T-cell (primary cell): Measurements from ENCODE around the gene DST. TPM values are rescaled to one million over a fixed set of nuclear protein-coding genes. Genes with fewer than 3 reads are reported as not detected.

Source experiments
- ATAC-seq, 4 experiments: fragments of 200-7000 bp in 3 of 4; fragments of 150-1000 bp in 1 of 4; cut with Tn5 transposase; replicated peaks in 1 of 4; 1 replicate in 3 of 4; 2 replicates in 1 of 4; pipeline ENCODE4 v1.10.0; 2021; ENCODE audit warnings: moderate library complexity in 3 of 4, mild to moderate bottlenecking in 2 of 4, moderate number of reproducible peaks in 1 of 4
- CTCF ChIA-PET, 2 donors: fragments of 300-600 bp; sonication (Branson Sonifier 250); formaldehyde crosslinking; loops; one replicate each; lab custom pipeline; 2022; ENCODE audit warnings: antibody characterized with exemption in 2 of 2; lab: Charles Lee
- POLR2A ChIA-PET, 2 donors: fragments of 300-600 bp; sonication (Branson Sonifier 250); formaldehyde crosslinking; loops; one replicate each; lab custom pipeline; 2022; ENCODE audit warnings: antibody characterized with exemption in 2 of 2; lab: Charles Lee
- DNase-seq, 35 experiments: peaks; one replicate each; pipeline versions ENCODE4 v3.0.0 to v3.0.0-alpha.2; 2013 to 2023
- H3K27ac ChIP-seq: one replicate; pipeline ENCODE4 v1.5.1; 2013; ENCODE audit warnings: low read length
- H3K27me3 ChIP-seq, 2 experiments: replicated peaks in 1 of 2; 1 replicate in 1 of 2; 2 replicates in 1 of 2; pipeline versions ENCODE4 v1.6.1 to v1.7.0; 2013; ENCODE audit warnings: low read length in 1 of 2, mixed read lengths in 1 of 2; ENCODE audit not compliant: control insufficient read depth in 2 of 2, insufficient read depth in 2 of 2; ENCODE audit errors: extremely low read depth in 1 of 2
- H3K36me3 ChIP-seq, 2 donors: 1 replicate in 1 of 2; 2 replicates in 1 of 2; pipeline versions ENCODE4 v1.6.1 to v1.7.0; 2013; ENCODE audit warnings: low read length in 1 of 2; ENCODE audit not compliant: control insufficient read depth in 2 of 2, insufficient read depth in 1 of 2; ENCODE audit errors: extremely low read depth in 1 of 2
- H3K4me1 ChIP-seq, 2 experiments: 1 replicate in 1 of 2; 2 replicates in 1 of 2; pipeline versions ENCODE4 v1.6.1 to v1.7.0; 2013; ENCODE audit warnings: low read length in 2 of 2, mixed read lengths in 1 of 2; ENCODE audit not compliant: insufficient read depth in 2 of 2, control insufficient read depth in 1 of 2; ENCODE audit errors: extremely low read depth in 1 of 2
- H3K4me3 ChIP-seq, 2 donors: 1 replicate in 1 of 2; 2 replicates in 1 of 2; pipeline versions ENCODE4 v1.5.1 to v1.7.0; 2013; ENCODE audit warnings: mild to moderate bottlenecking in 2 of 2, low read length in 1 of 2, moderate library complexity in 1 of 2; ENCODE audit not compliant: control insufficient read depth in 1 of 2; ENCODE audit errors: extremely low read depth in 1 of 2
- H3K9me3 ChIP-seq: 2 replicates; pipeline ENCODE4 v1.7.0; 2013
- H3K27ac Mint-ChIP-seq, 2 donors: one replicate each; pipeline ENCODE4 v1.8.0; 2020 to 2021; ENCODE audit warnings: mild to moderate bottlenecking in 2 of 2, mixed read lengths in 2 of 2
- H3K27me3 Mint-ChIP-seq, 2 donors: one replicate each; pipeline ENCODE4 v1.8.0; 2021 to 2022; ENCODE audit warnings: mixed read lengths in 2 of 2
- H3K36me3 Mint-ChIP-seq: one replicate; pipeline ENCODE4 v1.8.0; 2021; ENCODE audit warnings: mixed read lengths
- H3K4me1 Mint-ChIP-seq, 3 donors: one replicate each; pipeline ENCODE4 v1.8.0; 2020 to 2022; ENCODE audit warnings: mixed read lengths in 3 of 3, mild to moderate bottlenecking in 1 of 3
- H3K4me3 Mint-ChIP-seq, 3 donors: one replicate each; pipeline ENCODE4 v1.8.0; 2020 to 2022; ENCODE audit warnings: mild to moderate bottlenecking in 3 of 3, mixed read lengths in 3 of 3, moderate library complexity in 3 of 3
- H3K9me3 Mint-ChIP-seq, 3 donors: one replicate each; pipeline ENCODE4 v1.8.0; 2020 to 2022; ENCODE audit warnings: mixed read lengths in 3 of 3
- WGBS: methylation state at CpG from one replicate; pipeline ENCODE4 v1.1.5; 2013; ENCODE audit warnings: missing lambda C conversion rate; ENCODE audit not compliant: insufficient coverage; 5-methylcytosine and 5-hydroxymethylcytosine counted together
- total RNA-seq, 35 experiments: library from RNA in 6 of 35; stranded (reverse) in 6 of 35; fragments of 120-200 nt in 1 of 35; gene quantifications; one replicate each; pipeline versions ENCODE4 v1.2.1 to v1.2.4 and lab custom pipeline; 2013 to 2026

The DST gene
- total RNA-seq, 5 donors from 2014 or later (not counting 1 experiment from before 2014, with no cell fraction given) = 3.1 to 12.1 (median 7.4) TPM

DNA sequence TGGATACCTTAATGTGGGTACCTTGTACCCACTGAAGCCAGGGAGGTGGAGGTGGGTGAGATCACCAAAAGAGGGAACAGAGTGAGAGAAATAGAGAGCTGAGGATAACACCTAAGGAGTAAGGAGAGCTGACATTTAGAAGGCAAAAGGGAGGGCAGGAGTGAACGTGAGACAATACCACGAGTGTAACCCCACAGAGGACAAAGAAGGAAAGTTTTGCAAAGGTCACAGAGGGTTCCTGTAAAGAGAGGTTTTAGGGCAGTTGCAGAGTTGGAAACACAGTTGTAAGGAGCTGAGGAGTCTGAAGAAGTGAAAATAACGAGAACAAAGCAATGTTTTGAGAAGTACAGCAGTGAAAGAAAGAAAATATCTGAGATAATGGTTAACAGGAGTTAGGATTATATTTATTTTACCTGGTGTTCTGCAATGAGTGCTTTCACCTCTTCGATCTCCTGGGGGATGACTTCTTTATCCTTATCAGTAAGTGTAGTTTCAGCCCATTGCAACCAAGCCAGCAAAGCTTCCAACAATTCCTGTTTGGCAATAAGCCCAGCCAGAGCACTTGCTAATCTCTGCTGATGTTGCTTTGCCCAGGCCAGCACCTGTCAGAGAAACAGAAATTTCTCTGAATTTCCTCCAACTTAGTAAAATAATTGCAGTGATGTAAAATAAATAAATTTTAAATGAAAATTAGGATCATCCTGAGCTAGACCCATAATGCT is 166.8 kb downstream of the DST start:
- Histone ChIP-seq H3K27me3 (no peaks in the 10 kb centered on the region), H3K9me3 (no peaks in the 10 kb centered on the region), H3K27ac (no peak overlapping the region), H3K4me3 (no peak overlapping the region), H3K4me1 (no peaks in the 10 kb centered on the region), H3K36me3 (no peaks in the 10 kb centered on the region)
- Mint-ChIP-seq H3K36me3 (no peaks in the 10 kb centered on the region), H3K9me3 (peaks cover 0 to 12% (median 8%) of the 10 kb centered on the region in 3 donors), H3K4me3 (no peak overlapping the region), H3K27ac (no peak overlapping the region), H3K4me1 (no peaks in the 10 kb centered on the region), H3K27me3 (no peaks in the 10 kb centered on the region)
- ATAC-seq (no peak), DNase-seq (no peak)
- 47% methylated on average over 3 of the region's 4 CpGs for WGBS
- ChIA-PET CTCF (no interaction called here), POLR2A (no interaction called here)

DNA sequence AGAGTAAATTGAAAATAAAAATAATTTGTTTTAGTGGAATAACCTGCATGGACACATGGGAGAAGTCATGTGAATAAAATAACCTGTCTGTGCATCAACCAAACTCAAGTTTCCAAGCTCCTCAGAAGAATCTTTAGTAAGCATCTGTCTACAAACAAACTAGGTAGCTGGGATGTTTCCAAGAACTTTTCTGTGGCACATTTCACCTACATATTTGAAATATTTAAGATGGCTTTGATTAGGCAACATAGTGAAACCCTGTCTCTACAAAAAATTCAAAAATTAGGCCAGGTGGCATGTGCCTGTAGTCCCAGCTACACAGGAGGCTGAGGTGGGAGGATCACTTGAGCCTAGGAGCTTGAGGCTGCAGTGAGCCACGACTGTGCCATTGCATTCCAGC is 168.2 kb downstream of the DST start:
- Mint-ChIP-seq H3K9me3 (peaks cover 0 to 11% (median 7%) of the 10 kb centered on the region in 3 donors), H3K4me3 (no peak overlapping the region), H3K36me3 (no peaks in the 10 kb centered on the region), H3K27me3 (no peaks in the 10 kb centered on the region), H3K4me1 (no peaks in the 10 kb centered on the region), H3K27ac (no peak overlapping the region)
- H3K36me3 ChIP-seq = no peaks in the 10 kb centered on the region
- DNase-seq (no peak), ATAC-seq (no peak)
- POLR2A ChIA-PET = no interaction called here
- no peaks in the 10 kb centered on the region for H3K9me3 ChIP-seq
- no peaks in the 10 kb centered on the region for H3K4me1 ChIP-seq
- WGBS = no CpG with 5 or more reads among the region's 1 CpG
- H3K27ac ChIP-seq = no peak overlapping the region
- no peak overlapping the region for H3K4me3 ChIP-seq
- CTCF ChIA-PET = no interaction called here
- H3K27me3 ChIP-seq = no peaks in the 10 kb centered on the region

DNA sequence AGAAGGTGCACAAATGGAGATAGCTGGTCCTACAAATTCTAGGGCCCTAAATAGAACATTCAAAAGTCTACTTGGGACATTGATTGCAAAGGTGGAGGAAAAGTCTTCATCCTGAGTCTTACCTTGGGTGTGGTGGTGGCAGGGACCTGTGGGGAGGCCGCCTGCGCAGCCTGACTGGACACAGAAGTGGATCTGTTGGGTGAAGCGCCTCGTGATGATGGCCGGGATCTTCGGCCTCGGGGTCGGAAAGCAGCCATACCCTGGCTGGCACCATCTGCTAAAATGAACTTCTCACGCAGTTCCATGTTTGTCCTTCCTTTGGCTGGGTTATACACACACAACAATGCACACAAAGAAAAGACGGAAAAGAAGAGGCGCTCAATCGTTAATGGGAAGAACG is 179.2 kb downstream of the DST start:
- CTCF ChIA-PET = no interaction called here
- Mint-ChIP-seq H3K9me3 (no peaks in the 10 kb centered on the region), H3K36me3 (no peaks in the 10 kb centered on the region), H3K4me1 (peaks cover 0 to 1% (median 0%) of the 10 kb centered on the region in 3 donors), H3K27me3 (no peaks in the 10 kb centered on the region), H3K4me3 (no peak overlapping the region), H3K27ac (no peak overlapping the region)
- WGBS = 90% methylated on average over 4 of the region's 13 CpGs
- Histone ChIP-seq H3K27ac (no peak overlapping the region), H3K4me3 (no peak overlapping the region), H3K9me3 (no peaks in the 10 kb centered on the region), H3K4me1 (no peaks in the 10 kb centered on the region), H3K36me3 (no peaks in the 10 kb centered on the region), H3K27me3 (no peaks in the 10 kb centered on the region)
- ATAC-seq (no peak), DNase-seq (no peak)
- POLR2A ChIA-PET = no interaction called here

DNA sequence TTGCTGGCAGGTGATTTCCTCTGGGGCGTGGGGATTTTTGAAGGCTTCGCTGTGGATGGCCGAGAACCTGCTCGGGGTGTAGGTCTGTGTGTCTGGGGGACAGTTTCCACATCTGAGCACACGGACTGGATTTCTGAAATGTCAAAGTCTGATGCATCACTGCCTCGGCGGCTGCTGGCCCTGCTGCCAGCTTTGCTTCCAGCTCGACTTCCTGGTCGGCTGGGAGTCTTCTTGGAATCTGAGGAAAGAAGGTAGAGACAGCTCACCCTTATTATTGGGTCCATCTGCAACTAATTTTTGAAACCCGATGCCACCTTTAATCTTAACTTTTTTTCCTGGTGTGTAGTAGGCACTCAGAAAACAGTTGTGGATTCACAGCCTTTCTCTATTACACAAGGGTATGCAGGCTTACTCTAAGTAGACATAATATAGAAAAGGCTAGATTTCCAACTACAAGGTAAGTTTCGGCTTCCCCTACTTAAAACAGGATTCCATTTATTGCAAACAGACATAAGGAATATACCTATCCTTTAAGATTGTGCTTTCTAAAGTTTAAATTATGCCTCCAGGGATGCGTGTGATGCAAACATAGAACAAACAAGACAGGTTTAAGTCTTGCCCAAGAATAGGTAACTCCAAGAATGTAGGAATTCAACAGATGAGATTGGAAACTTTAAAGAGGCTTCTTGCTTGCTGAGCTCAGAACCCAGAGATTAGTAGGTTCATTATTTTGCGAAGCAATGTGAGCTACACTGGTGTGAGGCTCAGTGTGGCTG is 183.5 kb downstream of the DST start:
- H3K27ac Mint-ChIP-seq = no peak overlapping the region
- ATAC-seq = no peak
- Histone ChIP-seq H3K27me3 (no peaks in the 10 kb centered on the region), H3K9me3 (no peaks in the 10 kb centered on the region), H3K4me1 (no peaks in the 10 kb centered on the region), H3K36me3 (no peaks in the 10 kb centered on the region), H3K27ac (no peak overlapping the region), H3K4me3 (no peak overlapping the region)
- H3K4me1 Mint-ChIP-seq = peaks cover 0 to 2% (median 0%) of the 10 kb centered on the region in 3 donors
- ChIA-PET POLR2A (no interaction called here), CTCF (no interaction called here)
- DNase-seq = no peak
- no peaks in the 10 kb centered on the region for H3K9me3 Mint-ChIP-seq
- H3K36me3 Mint-ChIP-seq = no peaks in the 10 kb centered on the region
- no peak overlapping the region for H3K4me3 Mint-ChIP-seq
- WGBS = 74% methylated on average over 8 of the region's 13 CpGs
- no peaks in the 10 kb centered on the region for H3K27me3 Mint-ChIP-seq

DNA sequence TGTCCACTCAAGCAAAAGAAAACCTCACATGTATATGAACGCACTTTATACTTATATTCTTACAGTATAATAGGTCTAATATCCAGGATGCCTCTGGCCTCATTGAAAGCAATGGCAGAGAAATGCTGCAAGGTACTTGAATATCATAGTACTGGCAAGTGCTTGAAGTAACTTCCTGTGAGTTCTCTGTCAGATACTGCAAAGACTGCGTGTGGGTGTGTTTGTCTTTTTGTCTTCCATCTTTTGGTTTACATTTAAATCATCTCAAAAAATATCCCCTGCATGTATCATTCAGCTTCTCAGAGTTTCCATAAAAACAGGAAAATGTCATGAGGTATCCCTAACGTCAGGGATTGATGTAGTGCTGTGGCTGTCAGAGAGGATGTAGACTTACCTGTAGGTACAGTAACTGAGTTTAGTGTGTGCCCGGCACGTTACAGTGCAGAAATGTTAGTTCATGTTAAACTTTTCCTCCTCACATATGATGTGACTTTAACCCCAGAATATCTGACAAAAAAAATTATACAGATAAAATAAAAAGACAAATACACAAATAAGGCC is 184.3 kb downstream of the DST start:
- no CpG with 5 or more reads among the region's 5 CpGs for WGBS
- CTCF ChIA-PET = no interaction called here
- ATAC-seq = no peak
- Mint-ChIP-seq H3K4me3 (no peak overlapping the region), H3K9me3 (no peaks in the 10 kb centered on the region), H3K4me1 (peaks cover 0 to 2% (median 0%) of the 10 kb centered on the region in 3 donors), H3K27me3 (no peaks in the 10 kb centered on the region), H3K36me3 (no peaks in the 10 kb centered on the region), H3K27ac (no peak overlapping the region)
- DNase-seq = no peak
- H3K4me1 ChIP-seq = no peaks in the 10 kb centered on the region
- H3K27ac ChIP-seq = no peak overlapping the region
- no peak overlapping the region for H3K4me3 ChIP-seq
- H3K36me3 ChIP-seq = no peaks in the 10 kb centered on the region
- H3K9me3 ChIP-seq = no peaks in the 10 kb centered on the region
- POLR2A ChIA-PET = no interaction called here
- no peaks in the 10 kb centered on the region for H3K27me3 ChIP-seq

DNA sequence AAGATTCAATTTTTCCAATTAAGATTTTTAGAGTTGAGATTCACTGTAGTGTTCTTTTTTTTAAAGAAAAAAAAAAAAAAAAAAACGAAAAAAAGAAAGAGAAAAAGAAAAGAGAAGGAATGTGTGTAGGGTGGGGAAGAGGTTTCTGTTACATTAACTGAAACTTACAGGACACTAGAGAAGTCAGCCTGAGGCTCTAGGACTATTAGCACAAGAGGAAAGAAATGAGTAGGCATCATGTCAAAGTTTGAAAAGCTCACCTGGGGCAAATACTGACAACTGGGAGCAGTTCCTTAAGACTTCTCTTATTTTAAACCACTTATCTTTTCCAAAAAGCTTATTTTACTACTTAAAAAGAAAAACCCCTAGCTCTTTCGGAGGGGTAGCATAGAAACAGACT is 185.9 kb downstream of the DST start:
- Mint-ChIP-seq H3K4me1 (peaks cover 0 to 2% (median 0%) of the 10 kb centered on the region in 3 donors), H3K36me3 (no peaks in the 10 kb centered on the region), H3K27ac (no peak overlapping the region), H3K4me3 (no peak overlapping the region), H3K9me3 (no peaks in the 10 kb centered on the region), H3K27me3 (no peaks in the 10 kb centered on the region)
- Histone ChIP-seq H3K4me3 (no peak overlapping the region), H3K27me3 (no peaks in the 10 kb centered on the region), H3K4me1 (no peaks in the 10 kb centered on the region), H3K27ac (no peak overlapping the region), H3K36me3 (no peaks in the 10 kb centered on the region), H3K9me3 (no peaks in the 10 kb centered on the region)
- ChIA-PET CTCF (no interaction called here), POLR2A (interaction anchor here in 1 of 2 donors (0.7 kb wide), 1 partner anchor 96 kb away, joined by 16 read pairs; no protein-coding TSS in a partner anchor)
- WGBS = no CpG with 5 or more reads among the region's 2 CpGs
- ATAC-seq (no peak), DNase-seq (no peak)
